GM12872 (cell line): ENCODE data around the gene AGPAT2.

Experiments used
- CTCF ChIP-seq: IDR thresholded peaks from 3 replicates; pipeline ENCODE4 v1.5.1; 2011; ENCODE audit warnings: low read depth, mild to moderate bottlenecking, low read length, moderate library complexity; ENCODE audit not compliant: insufficient read depth

AGPAT2 gene

GRCh38 chr9:136729144-136729543, 41.9 kb upstream of the AGPAT2 start:
- TF ChIP-seq CTCF = no peak

DNA sequence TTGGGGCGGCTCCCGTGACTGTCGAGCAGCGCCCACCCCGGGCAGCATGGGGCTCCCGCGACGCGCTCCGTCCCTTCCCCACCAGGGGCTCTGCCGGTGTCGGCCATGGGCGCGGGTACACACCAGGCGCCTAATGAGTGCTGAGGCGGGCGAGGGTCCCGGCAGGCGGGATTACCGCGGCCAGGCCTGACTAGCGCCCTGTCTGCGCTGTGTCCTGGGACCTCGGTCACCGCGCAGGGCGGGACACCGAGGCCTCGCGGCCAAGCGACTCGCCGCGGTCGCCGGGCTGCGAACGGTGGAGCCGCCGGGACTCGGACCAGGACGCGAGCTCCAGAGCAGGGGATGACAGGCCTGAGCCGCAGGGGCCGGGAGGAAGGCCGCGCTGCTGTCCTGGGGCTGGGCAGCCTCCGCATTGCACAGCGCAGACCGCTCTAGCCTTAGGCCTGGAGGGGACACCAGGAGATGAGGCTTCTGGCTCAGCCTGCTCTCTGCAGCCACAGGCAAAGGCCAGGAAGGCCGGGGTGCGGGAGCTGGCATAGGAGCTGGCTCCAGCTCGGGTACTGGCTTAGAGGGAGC, 41.4 kb upstream of the AGPAT2 start:
- no peak for TF ChIP-seq CTCF

DNA sequence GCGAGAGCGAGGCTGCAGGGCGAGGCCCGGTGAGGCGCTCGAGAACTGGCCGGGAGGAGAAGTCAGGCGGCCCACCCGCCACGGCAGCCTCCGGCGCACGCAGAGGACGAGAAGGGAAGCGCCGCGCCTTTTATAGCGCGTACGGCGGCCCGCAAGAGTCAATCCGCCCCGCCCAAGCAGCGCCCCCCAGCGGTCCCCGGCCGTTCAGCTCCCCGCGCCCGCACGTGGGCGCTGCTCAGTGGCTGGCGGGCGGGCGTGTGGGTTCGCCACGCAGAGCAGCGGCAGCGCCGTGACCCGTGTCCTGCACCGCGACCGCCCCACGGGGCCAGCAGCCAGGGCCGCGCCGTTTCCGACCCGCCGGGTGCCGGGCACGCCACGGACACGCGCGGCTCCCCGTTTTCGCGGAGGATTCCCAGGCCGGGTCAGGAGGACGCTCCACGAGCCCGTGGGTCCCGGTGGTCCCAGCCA, 40.9 kb upstream of the AGPAT2 start:
- TF ChIP-seq CTCF = peak; percentile 85

DNA sequence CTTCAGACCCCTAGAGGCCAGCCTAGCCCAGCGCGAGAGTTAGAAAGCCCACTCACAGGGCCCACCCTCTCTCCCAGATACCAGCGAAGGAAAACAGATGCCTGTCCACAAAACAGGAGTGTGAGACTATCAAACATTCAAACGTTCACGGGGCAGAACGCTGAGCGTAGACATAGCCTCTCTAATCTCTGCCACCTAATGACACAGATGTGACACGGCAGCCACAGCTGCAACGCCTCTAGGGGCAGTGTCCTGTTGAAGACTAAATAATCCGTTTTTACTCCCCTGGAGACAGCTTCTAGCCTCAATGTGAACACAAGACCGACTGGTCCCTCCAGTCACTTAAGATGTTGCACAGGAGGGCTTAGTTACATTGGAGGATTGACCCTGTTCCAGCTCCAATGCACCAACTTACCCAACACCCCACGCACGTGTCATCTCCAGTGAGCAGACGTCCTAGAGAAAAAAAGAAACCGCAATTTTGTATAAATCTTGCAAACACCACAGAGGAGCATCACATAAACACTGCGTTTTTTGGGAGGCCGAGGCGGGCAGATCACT, 39.5 kb upstream of the AGPAT2 start:
- TF ChIP-seq CTCF = peak; percentile 84

GRCh38 chr9:136726118-136726517, 38.9 kb upstream of the AGPAT2 start:
- no peak for TF ChIP-seq CTCF

- TF ChIP-seq CTCF = no peak
Measured at GRCh38 chr9:136725612-136726011, 38.4 kb upstream of the AGPAT2 start.

DNA sequence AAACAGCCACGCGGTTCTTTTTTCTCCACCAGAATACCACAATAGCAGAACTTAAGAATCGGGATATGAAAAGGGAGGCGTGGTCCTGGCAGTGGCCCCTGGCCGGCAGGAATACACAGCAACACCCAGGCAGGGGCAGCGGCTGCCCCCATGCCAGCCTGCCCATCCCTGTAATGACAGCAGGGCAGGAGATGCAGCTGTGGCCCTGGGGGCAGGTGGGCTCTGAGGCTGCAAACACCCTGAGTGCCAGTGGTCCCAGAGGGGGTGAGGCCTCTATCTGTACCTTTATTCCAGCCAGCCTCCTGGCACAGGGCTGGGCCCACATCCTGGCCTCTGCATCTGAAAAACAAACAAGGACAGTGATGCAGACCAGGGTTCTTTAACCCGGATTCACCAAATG, 37.5 kb upstream of the AGPAT2 start:
- TF ChIP-seq CTCF = no peak

DNA sequence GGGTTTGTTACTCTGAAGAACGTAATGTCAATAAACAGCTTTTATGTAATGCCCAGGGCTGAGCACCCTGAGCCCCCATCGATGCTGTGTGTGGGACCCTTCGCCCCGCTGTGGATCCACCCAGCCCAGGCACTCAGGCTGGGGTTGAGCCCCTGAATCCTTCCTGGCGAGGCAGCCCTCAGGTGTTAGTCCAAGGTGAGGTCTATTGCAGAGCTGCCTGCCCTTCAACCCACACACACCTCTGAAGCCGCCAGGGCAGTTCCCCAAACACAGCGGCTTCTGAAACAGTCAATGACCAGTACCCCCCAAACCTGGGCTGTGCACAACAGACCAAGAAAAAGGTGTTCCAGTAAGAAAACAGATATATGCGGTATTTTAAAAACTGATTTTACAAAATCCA, 36.7 kb upstream of the AGPAT2 start:
- no peak for TF ChIP-seq CTCF
